Type B pancreatic cell (in vitro differentiated cells): Measurements from ENCODE around the gene MGA. TPM values are rescaled to one million over a fixed set of nuclear protein-coding genes. Genes with fewer than 3 reads are reported as not detected.

Source experiments
- DNase-seq: peaks from one replicate; pipeline ENCODE4 v3.0.0; 2021; ENCODE audit warnings: mixed read lengths; ENCODE audit not compliant: unreplicated experiment; ENCODE audit errors: extremely low spot score
- H3K27ac Mint-ChIP-seq: 2 replicates; pipeline ENCODE4 v1.8.0; 2021; ENCODE audit warnings: mild to moderate bottlenecking, mixed read lengths
- H3K27me3 Mint-ChIP-seq: 2 replicates; pipeline ENCODE4 v1.8.0; 2021; ENCODE audit warnings: mixed read lengths
- H3K36me3 Mint-ChIP-seq: 2 replicates; pipeline ENCODE4 v1.8.0; 2021; ENCODE audit warnings: mixed read lengths
- H3K4me1 Mint-ChIP-seq: one replicate; pipeline ENCODE4 v1.8.0; 2021; ENCODE audit warnings: mixed read lengths; ENCODE audit not compliant: unreplicated experiment
- H3K4me3 Mint-ChIP-seq: 2 replicates; pipeline ENCODE4 v1.8.0; 2021; ENCODE audit warnings: mild to moderate bottlenecking, mixed read lengths
- H3K9me3 Mint-ChIP-seq: 2 replicates; pipeline ENCODE4 v1.8.0; 2021; ENCODE audit warnings: mixed read lengths
- CTCF ChIP-seq: fragments of 200-600 bp; sonication (generic); conservative IDR thresholded peaks from 2 replicates; pipeline ENCODE4 v1.5.0; 2021; ENCODE audit warnings: antibody characterized with exemption, mild to moderate bottlenecking
- total RNA-seq: library from RNA; stranded (reverse); gene quantifications from 2 replicates; pipeline ENCODE4 v1.2.1, GENCODE V29; 2021; ENCODE audit warnings: low replicate concordance

The MGA gene
- total RNA-seq, 1 donor from 2014 or later = 54.9 TPM

- no peak overlapping the region for H3K27ac Mint-ChIP-seq
- peaks cover 7% of the 10 kb centered on the region for H3K9me3 Mint-ChIP-seq
- H3K4me3 Mint-ChIP-seq = no peak overlapping the region
- no peak for TF ChIP-seq CTCF
- peaks cover 5% of the 10 kb centered on the region for H3K4me1 Mint-ChIP-seq
- no peaks in the 10 kb centered on the region for H3K27me3 Mint-ChIP-seq
- no peaks in the 10 kb centered on the region for H3K36me3 Mint-ChIP-seq
- no peak for DNase-seq
These were observed 9.4 kb upstream of the MGA start for GRCh38 chr15:41650806-41651205.

DNA sequence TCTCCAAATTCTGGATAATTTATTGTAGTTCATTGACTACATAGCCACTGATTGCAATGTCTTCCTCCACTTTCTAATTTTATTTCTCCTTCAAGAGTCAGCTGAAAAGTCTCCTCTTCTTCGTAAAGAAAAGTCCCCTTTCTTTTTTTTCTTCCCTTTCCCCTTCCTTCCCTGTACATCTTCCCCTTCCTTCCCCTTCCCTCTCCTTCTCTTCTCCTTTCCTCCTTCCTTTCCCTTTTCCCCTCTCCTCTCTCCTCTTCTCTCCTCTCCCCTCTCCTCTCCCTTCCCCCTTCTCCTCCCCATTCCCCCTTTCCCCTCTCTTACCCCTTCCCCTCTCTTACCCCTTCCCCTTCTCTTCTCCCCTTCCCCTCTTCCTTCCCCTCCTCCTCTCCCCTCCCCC lies 8.8 kb upstream of the MGA start:
- H3K27me3 Mint-ChIP-seq = no peaks in the 10 kb centered on the region
- DNase-seq = no peak
- H3K27ac Mint-ChIP-seq = no peak overlapping the region
- TF ChIP-seq CTCF = no peak
- peaks cover 5% of the 10 kb centered on the region for H3K4me1 Mint-ChIP-seq
- no peaks in the 10 kb centered on the region for H3K36me3 Mint-ChIP-seq
- no peak overlapping the region for H3K4me3 Mint-ChIP-seq
- peaks cover 7% of the 10 kb centered on the region for H3K9me3 Mint-ChIP-seq

DNA sequence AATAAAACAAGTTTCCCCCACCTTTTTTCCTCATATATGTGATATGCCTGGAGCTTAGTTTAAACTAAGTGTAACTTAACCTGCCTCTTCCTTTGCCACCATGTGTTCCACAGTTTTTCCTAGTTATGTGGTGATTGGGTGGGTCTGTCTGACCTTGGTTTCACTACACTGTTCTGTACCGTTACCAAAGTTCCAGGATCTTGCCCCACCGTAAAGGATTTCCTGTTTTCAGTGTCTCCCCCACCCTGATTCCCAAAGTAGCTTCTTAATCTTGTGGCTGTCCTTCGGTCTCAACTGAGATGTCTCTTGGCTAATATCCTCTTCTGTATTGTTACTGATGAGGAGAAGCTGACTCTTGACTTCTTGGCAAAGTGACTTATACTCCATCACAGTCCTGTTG lies 6.4 kb upstream of the MGA start:
- no peak for DNase-seq
- H3K27ac Mint-ChIP-seq = no peak overlapping the region

DNA sequence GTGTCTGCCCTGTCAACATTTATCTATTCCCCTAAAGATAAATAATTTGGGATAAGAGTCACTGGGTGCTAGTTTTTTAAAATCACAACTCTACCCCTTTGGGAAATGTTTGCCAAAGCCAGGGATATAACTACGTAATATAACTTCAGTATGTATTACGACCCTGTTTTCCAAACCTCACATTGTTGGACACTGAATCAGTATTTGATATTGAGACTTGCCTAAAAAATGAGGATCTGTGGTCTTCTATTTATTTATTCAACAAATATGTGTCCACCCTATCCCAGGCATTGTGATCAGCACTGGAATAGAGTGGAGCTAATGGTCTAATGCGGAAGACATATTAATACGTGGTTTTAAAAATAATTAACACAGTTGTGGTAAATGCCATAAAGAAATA lies 4.5 kb upstream of the MGA start:
- Mint-ChIP-seq H3K27me3 (peaks cover 10% of the 10 kb centered on the region), H3K36me3 (no peaks in the 10 kb centered on the region), H3K9me3 (peaks cover 5% of the 10 kb centered on the region), H3K4me3 (no peak overlapping the region), H3K4me1 (peaks cover 5% of the 10 kb centered on the region), H3K27ac (no peak overlapping the region)
- no peak for DNase-seq
- no peak for TF ChIP-seq CTCF

More for the DNA sequence above, 6.4 kb upstream of the MGA start:
- no peak overlapping the region for H3K4me3 Mint-ChIP-seq
- peaks cover 3% of the 10 kb centered on the region for H3K27me3 Mint-ChIP-seq
- H3K36me3 Mint-ChIP-seq = no peaks in the 10 kb centered on the region
- peaks cover 7% of the 10 kb centered on the region for H3K9me3 Mint-ChIP-seq
- no peak for TF ChIP-seq CTCF
- peaks cover 5% of the 10 kb centered on the region for H3K4me1 Mint-ChIP-seq

DNA sequence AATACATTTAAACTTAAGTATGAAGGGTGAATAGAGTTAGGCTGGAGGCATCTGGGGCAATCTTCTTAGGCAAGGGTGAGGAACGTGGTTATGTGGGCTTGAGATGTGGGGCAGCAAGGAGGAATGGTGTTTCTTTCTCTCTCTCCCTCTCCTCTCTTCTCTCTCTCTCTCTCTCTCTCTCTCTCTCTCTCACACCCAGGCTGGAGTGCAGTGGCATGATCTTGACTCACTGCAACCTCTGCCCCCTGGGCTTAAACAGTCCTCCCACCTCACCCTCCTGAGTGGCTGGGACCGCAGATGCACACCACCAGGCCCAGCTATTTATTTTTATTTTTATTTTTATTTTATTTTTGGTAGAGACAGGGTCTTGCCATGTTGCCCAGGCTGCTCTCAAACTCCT lies 4.0 kb upstream of the MGA start:
- no peak overlapping the region for H3K27ac Mint-ChIP-seq

More for the DNA sequence above, 4.0 kb upstream of the MGA start:
- Mint-ChIP-seq H3K4me1 (peaks cover 9% of the 10 kb centered on the region), H3K9me3 (peaks cover under 1% of the 10 kb centered on the region), H3K27me3 (peaks cover 10% of the 10 kb centered on the region), H3K4me3 (no peak overlapping the region), H3K36me3 (no peaks in the 10 kb centered on the region)
- TF ChIP-seq CTCF = no peak
- DNase-seq = no peak
